Measurements from ENCODE around the gene PDLIM7. TPM values are rescaled to one million over a fixed set of nuclear protein-coding genes. Genes with fewer than 3 reads are reported as not detected.

Gene PDLIM7
- total RNA-seq, 2 donors from 2014 or later = 196 to 241 TPM

DNA sequence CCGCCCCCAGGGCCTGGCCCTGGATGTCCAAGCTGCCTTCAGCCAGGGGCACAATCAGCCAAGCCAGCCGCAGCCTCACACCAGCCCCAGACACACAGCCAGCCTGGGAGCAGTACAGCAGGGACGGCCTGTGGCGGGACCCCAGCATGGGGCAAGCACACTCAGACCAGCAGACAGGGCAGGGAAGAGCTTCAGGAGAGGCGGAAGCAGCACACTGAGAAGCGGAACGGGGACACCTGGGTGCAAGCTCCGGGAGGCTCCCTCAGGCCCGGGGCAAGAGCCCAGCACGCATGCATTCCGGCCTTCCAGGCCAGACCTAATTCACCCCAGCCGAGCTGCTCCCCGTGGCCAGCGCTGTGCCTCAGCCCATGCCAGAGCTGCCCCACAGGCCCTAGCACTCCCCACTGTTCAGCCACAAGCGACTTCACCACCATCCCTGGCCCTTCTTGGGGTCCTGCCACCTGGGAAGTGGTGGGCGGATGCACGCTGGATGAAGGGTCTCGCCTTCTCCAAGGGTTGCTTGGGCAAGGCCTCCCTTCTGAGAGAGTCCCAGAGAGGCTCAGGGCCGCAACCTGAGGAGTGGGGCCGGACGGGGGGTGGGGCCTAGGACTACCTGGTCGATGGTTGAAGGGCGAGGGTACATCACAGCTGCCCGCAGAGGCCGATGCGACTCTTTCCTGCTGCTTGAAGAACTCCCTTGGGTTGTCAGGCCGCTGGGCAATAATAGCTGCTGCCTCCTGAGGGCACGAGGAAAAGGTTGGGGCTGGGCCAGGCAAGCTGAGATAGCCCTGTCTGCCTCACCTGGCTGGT, 37.4 kb downstream of the PDLIM7 start:
- peaks cover 2% of the 10 kb centered on the region for H3K4me1 ChIP-seq (ENCODE audit: control insufficient read depth, insufficient read depth, low read length)
- Mint-ChIP-seq H3K36me3 (ENCODE audit: low read depth) (peaks cover 54% of the 10 kb centered on the region), H3K9me3 (no peaks in the 10 kb centered on the region), H3K4me3 (no peak overlapping the region), H3K27ac (no peak overlapping the region), H3K27me3 (ENCODE audit: insufficient read depth) (no peaks in the 10 kb centered on the region), H3K4me1 (peaks cover 8% of the 10 kb centered on the region)
- no peaks in the 10 kb centered on the region for H3K27me3 ChIP-seq (ENCODE audit: control insufficient read depth, insufficient read depth, low read length, poor library complexity, severe bottlenecking)
- 91 to 95% methylated on average over 18 to 28 of the region's 28 CpGs for WGBS, 2 experiments (ENCODE audit: insufficient coverage in 1 of 2, insufficient read length in 1 of 2)
- no peak overlapping the region for H3K4me3 ChIP-seq (ENCODE audit: low read length)
- TF ChIP-seq, protein P1, sequence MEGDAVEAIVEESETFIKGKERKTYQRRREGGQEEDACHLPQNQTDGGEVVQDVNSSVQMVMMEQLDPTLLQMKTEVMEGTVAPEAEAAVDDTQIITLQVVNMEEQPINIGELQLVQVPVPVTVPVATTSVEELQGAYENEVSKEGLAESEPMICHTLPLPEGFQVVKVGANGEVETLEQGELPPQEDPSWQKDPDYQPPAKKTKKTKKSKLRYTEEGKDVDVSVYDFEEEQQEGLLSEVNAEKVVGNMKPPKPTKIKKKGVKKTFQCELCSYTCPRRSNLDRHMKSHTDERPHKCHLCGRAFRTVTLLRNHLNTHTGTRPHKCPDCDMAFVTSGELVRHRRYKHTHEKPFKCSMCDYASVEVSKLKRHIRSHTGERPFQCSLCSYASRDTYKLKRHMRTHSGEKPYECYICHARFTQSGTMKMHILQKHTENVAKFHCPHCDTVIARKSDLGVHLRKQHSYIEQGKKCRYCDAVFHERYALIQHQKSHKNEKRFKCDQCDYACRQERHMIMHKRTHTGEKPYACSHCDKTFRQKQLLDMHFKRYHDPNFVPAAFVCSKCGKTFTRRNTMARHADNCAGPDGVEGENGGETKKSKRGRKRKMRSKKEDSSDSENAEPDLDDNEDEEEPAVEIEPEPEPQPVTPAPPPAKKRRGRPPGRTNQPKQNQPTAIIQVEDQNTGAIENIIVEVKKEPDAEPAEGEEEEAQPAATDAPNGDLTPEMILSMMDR (conservative IDR thresholded peaks at IDR 0.05) = no peak
- peaks cover 69% of the 10 kb centered on the region for H3K36me3 ChIP-seq (ENCODE audit: control insufficient read depth, insufficient read depth, low read length)
- H3K27ac ChIP-seq (ENCODE audit: low read depth, low read length) = peak overlapping the region; percentile 76
- H3K9ac ChIP-seq (ENCODE audit: extremely low read depth, low read length, poor library complexity, severe bottlenecking) = no peak overlapping the region
- no peaks in the 10 kb centered on the region for H3K9me3 ChIP-seq (ENCODE audit: control insufficient read depth, low read length)
- no peak for DNase-seq

DNA sequence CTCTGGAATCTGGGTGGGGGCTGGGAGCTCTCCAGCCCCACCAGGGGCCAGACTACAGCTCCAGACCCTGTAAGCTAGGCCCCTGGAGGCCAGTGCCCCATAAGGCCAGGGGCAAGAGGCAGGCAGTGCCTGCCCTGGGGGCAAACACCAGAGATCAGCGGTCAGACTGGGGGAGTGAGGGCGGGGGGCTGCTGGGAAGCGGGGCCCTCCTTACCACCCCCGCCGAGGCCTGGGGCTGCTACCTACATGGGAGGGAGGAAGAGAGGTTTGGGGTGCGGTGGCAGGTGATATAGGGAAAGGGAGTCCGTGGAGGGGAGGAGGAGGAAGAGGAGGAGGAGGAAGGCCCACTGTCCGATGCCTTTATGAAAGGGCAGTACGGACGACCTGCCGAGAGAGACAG, 38.0 kb downstream of the PDLIM7 start:
- Mint-ChIP-seq H3K4me3 (no peak overlapping the region), H3K4me1 (peaks cover 8% of the 10 kb centered on the region), H3K27ac (no peak overlapping the region), H3K27me3 (ENCODE audit: insufficient read depth) (no peaks in the 10 kb centered on the region), H3K36me3 (ENCODE audit: low read depth) (peaks cover 50% of the 10 kb centered on the region), H3K9me3 (no peaks in the 10 kb centered on the region)
- H3K9ac ChIP-seq (ENCODE audit: extremely low read depth, low read length, poor library complexity, severe bottlenecking) = no peak overlapping the region
- no peak for DNase-seq
- H3K27ac ChIP-seq (ENCODE audit: low read depth, low read length) = peak overlapping the region; percentile 76
- TF ChIP-seq, protein P1 (conservative IDR thresholded peaks at IDR 0.05) = no peak
- H3K27me3 ChIP-seq (ENCODE audit: control insufficient read depth, insufficient read depth, low read length, poor library complexity, severe bottlenecking) = no peaks in the 10 kb centered on the region
- no peak overlapping the region for H3K4me3 ChIP-seq (ENCODE audit: low read length)
- 87 to 97% methylated on average over 6 to 11 of the region's 11 CpGs for WGBS, 2 experiments (ENCODE audit: insufficient coverage in 1 of 2, insufficient read length in 1 of 2)
- no peaks in the 10 kb centered on the region for H3K9me3 ChIP-seq (ENCODE audit: control insufficient read depth, low read length)
- H3K4me1 ChIP-seq (ENCODE audit: control insufficient read depth, insufficient read depth, low read length) = peaks cover 2% of the 10 kb centered on the region
- peaks cover 68% of the 10 kb centered on the region for H3K36me3 ChIP-seq (ENCODE audit: control insufficient read depth, insufficient read depth, low read length)

GRCh38 chr5:177458912-177459350, 38.5 kb downstream of the PDLIM7 start:
- Mint-ChIP-seq H3K4me1 (peaks cover 8% of the 10 kb centered on the region), H3K36me3 (ENCODE audit: low read depth) (peaks cover 50% of the 10 kb centered on the region), H3K9me3 (no peaks in the 10 kb centered on the region), H3K27me3 (ENCODE audit: insufficient read depth) (peaks cover 1% of the 10 kb centered on the region), H3K4me3 (no peak overlapping the region), H3K27ac (no peak overlapping the region)
- peak; percentile 74 for DNase-seq
- no peak overlapping the region for H3K4me3 ChIP-seq (ENCODE audit: low read length)
- H3K27ac ChIP-seq (ENCODE audit: low read depth, low read length) = peak overlapping the region; percentile 76
- no peaks in the 10 kb centered on the region for H3K9me3 ChIP-seq (ENCODE audit: control insufficient read depth, low read length)
- TF ChIP-seq, protein P1 (conservative IDR thresholded peaks at IDR 0.05) = no peak
- peaks cover 68% of the 10 kb centered on the region for H3K36me3 ChIP-seq (ENCODE audit: control insufficient read depth, insufficient read depth, low read length)
- WGBS, 2 experiments (ENCODE audit: insufficient coverage in 1 of 2, insufficient read length in 1 of 2) = 94 to 96% methylated on average over 5 to 14 of the region's 14 CpGs
- peaks cover 2% of the 10 kb centered on the region for H3K4me1 ChIP-seq (ENCODE audit: control insufficient read depth, insufficient read depth, low read length)
- H3K27me3 ChIP-seq (ENCODE audit: control insufficient read depth, insufficient read depth, low read length, poor library complexity, severe bottlenecking) = no peaks in the 10 kb centered on the region
- H3K9ac ChIP-seq (ENCODE audit: extremely low read depth, low read length, poor library complexity, severe bottlenecking) = no peak overlapping the region

Measured in endodermal cell (in vitro differentiated cells).